Epithelial cell of esophagus (primary cell): ENCODE measurements around the gene IQGAP2.

Source experiments
- DNase-seq: peaks from one replicate; pipeline ENCODE4 v3.0.0; 2010; ENCODE audit warnings: low read depth
- H3K4me3 ChIP-seq: 2 replicates; pipeline ENCODE4 v1.5.1; 2011; ENCODE audit warnings: mild to moderate bottlenecking, low read length, control low read depth
- CTCF ChIP-seq: IDR thresholded peaks from 2 replicates; pipeline ENCODE4 v1.5.1; 2011; ENCODE audit warnings: low read depth, mild to moderate bottlenecking, low read length, control low read depth, inconsistent platforms; ENCODE audit not compliant: insufficient read depth; ENCODE audit errors: missing control alignments

Gene IQGAP2

GRCh38 chr5:76499507-76500161 is 96.5 kb downstream of the IQGAP2 start:
- no peak overlapping the region for H3K4me3 ChIP-seq
- TF ChIP-seq CTCF = no peak
- no peak for DNase-seq

- no peak for DNase-seq
- TF ChIP-seq CTCF = no peak
Observed at GRCh38 chr5:76500633-76501393, 97.7 kb downstream of the IQGAP2 start.

GRCh38 chr5:76503929-76504328 is 100.8 kb downstream of the IQGAP2 start:
- DNase-seq = no peak
- H3K4me3 ChIP-seq = no peak overlapping the region
- no peak for TF ChIP-seq CTCF

More at GRCh38 chr5:76500633-76501393, 97.7 kb downstream of the IQGAP2 start:
- no peak overlapping the region for H3K4me3 ChIP-seq

- no peak for TF ChIP-seq CTCF
- no peak for DNase-seq
- H3K4me3 ChIP-seq = no peak overlapping the region
Observed at GRCh38 chr5:76504901-76505564, 101.9 kb downstream of the IQGAP2 start.

GRCh38 chr5:76513476-76513875 is 110.4 kb downstream of the IQGAP2 start:
- DNase-seq = no peak
- no peak for TF ChIP-seq CTCF
- H3K4me3 ChIP-seq = no peak overlapping the region

GRCh38 chr5:76514292-76514691 is 111.2 kb downstream of the IQGAP2 start:
- TF ChIP-seq CTCF = no peak
- DNase-seq = no peak
- H3K4me3 ChIP-seq = no peak overlapping the region
